Measurements from ENCODE around the gene DDIT3.

DDIT3 gene

DNA sequence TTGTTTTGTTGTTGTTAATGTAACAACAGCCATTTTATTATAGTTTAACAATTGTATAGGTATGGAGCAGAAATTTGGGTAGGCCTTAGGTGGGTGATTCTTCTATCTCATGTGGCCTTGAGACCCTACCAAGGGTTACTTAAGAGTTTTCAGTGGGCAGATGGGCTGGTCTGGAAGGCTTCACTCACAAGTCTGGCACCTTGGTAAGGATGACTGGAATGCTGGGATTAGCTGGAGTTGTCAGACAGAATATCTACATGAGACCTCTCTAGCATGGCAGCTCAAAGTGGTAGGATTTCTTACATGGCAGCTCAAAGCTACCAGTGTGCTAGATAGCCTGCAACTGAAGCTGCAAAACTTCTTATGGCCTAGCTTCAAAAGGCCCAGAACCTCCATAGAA, 34.6 kb downstream of the DDIT3 start:
- no peak for DNase-seq (ENCODE audit: low spot score)

DNA sequence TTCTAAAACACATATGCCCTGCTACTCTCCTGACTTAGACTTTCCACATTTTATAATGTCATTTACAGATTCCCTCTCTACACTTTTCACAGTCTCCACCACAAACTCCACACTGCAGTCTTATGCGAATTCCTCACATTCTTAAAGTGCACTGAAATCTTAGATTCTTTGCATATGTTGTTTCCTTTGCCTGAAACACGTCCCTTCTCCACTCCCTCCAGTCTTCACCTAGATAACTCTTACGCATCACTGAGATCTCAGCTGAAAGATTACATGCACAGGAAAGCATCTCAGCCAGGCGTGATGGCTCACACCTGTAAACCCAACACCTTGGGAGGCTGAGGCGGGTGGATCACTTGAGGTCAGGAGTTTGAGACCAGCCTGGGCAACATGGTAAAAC, 36.8 kb downstream of the DDIT3 start:
- no peak for DNase-seq (ENCODE audit: low spot score)

DNA sequence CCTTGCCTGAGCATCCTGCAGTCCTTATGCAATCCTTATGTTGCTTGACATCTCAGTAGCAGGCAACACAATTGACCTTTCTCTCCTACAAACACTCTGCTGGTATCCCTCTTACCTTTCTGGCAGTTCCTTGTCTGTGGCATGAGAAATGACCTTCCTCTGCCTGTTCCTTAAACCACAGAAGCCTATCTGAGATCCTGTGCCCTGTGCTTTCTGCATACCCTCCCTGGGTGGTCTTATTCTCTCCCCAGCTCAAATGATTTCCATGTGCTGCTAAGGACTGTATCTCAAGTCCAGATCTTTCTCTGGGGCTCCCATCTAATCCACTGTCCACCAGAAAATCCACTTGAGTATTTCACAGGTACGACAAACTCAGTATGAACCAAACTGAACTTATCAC, 38.6 kb downstream of the DDIT3 start:
- DNase-seq (ENCODE audit: low spot score) = no peak

DNA sequence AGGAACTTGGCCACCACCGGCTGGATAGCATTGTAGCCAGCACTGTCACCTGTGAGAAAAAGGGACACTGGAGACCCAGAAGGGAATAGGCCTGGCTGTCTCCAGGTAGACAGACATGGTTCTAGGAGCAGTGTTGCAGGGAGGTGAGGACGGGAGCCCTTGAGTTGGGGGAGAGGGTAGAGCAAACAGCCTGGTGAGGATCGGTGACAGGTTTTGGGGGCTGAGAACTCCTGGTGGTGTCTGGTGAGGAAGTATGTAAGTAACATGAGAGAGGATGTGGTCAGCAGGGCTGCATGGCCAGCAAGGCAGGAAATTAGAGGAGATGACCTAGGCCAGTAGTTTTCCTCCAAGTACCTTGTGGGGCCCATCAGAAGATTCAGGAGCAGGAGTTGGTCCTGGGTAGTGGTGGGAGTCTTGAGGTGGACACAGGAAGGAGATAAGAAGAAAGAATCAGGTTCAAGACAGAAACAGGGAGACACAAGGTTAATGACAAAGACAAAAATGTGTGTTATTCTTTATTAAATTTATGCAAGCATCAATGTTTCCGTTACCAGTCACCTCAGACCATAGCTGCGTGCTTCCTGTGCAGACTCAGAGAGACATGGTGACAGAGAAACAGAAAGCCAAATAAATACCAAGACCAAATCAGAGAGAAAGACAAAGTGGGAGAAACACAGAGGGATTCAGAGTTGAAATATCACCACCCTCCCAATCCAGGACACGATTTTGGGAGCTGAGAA, 40.8 kb downstream of the DDIT3 start, which contains the start of gene ARHGAP9:
Gene ARHGAP9, minus strand, starts transcription at position 491 of the 740 bp plus-strand sequence. Its CDS starts 460 bp downstream, at position 31.
- DNase-seq (ENCODE audit: low spot score) = peak; percentile 66

DNA sequence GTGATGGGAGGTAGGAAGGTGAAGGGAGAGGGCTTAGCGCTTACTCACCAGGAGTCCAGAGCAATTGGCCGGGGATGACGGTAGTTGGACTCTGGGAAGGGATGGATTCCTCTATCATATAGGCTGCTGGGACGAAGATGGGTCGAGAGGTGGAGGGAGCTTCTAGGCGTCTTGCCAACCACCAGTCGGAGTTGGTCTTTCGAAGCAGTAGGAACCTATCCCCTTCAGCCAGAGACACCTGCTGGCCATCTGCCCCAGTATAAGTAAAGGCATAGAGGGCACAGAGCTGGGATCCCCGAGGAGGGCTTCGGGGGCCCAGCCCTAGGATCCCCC, 41.3 kb downstream of the DDIT3 start:
- DNase-seq (ENCODE audit: low spot score) = no peak

DNA sequence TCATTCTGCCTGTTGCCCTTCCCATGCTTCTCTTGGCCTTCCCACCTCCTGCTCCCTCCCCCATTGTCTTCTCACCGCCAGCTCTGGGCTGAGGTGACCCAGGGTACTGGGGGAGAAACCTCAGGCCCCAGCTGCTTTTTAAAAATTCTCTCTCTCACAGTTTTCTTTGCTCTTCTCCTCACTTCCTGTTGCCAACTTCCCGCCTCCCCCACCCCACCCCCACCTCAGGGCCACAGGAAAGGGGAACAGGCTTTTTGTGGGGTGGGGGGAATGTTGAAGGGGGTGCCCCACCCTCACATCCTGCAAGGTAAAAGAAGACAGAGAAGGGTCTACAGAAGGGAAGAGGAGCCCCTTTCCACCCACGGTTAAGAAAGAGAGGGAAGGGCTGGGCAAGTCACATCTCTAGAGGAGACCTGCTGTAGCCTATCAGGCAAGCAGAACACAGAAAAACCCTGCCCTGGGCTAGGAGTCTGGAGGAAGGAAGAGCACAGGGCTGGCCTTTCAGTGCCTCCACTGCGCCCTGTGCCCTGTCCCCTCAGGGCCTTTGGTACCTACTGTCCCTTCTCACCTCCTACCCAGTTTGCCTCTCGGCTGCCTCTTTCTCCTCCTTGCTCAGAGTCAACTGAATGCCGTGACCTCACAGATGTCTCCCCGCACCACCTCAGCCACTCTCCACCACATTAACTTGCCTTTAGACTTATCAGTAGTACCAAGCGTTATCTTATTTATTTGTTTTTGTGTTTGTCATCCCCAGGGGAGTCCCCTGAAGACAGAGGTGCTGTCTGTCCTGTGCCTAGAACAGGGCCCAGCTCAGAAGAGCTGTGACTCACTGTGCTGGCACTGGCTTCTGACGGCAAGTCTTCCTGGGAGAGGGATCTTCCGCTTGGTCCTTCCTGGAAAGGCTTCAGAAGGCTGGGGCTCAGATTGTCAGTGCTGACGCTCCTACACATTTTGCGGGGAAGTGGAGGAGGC, 42.3 kb downstream of the DDIT3 start:
- no peak for DNase-seq (ENCODE audit: low spot score)

DNA sequence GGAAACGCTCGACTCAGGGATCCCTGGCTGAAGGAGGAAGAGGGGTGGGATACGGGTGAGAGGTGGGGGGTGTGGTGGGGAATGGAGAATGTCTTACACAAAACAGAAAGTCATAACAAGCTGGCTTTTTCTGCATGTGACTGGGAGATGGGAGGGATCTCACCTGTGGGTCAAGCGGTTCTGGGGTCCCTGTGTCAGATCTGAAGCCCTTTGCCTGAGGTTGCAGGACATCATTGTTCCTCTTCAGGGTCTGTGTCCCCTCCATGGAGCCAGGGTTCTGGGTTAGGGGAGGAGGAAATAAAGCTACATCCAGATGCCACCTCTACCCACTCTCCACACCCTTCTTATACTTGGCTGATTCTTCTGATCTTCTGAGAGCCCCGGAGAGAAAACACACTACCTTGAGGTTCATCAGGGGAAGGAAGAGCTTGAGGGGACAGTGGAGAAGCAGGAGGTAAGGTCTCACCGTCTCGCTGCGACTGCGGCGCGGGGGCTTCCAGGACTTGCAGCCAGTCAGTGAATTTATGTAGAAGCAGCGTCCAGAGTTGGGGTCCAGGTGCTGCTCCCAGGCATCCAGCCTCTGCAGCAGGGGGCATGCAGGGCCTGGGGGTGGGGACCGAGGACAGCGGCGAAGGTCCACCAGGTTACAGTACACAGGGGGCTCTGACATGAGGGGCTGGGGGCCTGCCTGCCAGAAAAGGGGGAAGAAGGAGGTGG, 43.2 kb downstream of the DDIT3 start:
- DNase-seq (ENCODE audit: low spot score) = no peak

DNA sequence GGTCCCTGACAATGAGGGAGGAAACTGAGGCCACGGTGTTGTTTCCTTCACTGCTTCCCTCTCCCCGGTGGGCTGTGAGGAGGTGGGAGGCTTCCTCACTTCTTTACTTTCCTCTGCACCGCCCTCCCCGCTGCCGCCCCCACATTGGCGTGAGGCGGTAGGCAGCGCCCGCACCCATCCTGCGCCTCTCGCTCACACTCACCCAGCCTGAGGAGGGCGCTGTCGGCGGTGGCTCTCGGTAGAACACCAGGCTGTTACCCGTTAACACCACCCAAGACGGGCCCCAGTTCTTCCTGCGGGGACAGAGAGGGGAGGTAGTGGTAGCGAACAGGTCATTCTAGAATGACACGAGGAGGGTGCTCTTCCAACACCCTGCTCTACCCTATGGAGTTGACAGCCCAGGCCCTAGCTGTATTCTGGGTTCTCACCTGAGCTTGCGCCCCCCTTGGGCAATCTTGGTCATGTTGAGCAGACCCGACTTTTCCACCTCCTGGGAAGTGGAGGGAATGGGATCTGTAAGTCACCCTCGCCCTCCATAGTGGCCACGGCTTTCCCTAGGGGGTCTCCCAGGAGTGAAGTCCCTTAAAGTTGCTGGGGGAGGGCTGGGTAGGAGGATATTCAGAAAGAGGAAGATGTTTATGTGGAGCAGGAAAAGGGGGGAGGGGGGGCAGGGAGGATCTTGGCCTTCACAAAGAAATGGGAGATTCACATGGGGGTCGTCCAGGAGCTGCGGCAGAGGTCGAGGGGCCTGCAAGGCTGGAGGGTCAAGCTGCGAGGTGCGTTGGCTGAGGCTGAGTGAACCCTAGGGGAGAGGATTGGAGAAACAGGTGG, 43.9 kb downstream of the DDIT3 start:
- peak; percentile 84 for DNase-seq (ENCODE audit: low spot score)

DNA sequence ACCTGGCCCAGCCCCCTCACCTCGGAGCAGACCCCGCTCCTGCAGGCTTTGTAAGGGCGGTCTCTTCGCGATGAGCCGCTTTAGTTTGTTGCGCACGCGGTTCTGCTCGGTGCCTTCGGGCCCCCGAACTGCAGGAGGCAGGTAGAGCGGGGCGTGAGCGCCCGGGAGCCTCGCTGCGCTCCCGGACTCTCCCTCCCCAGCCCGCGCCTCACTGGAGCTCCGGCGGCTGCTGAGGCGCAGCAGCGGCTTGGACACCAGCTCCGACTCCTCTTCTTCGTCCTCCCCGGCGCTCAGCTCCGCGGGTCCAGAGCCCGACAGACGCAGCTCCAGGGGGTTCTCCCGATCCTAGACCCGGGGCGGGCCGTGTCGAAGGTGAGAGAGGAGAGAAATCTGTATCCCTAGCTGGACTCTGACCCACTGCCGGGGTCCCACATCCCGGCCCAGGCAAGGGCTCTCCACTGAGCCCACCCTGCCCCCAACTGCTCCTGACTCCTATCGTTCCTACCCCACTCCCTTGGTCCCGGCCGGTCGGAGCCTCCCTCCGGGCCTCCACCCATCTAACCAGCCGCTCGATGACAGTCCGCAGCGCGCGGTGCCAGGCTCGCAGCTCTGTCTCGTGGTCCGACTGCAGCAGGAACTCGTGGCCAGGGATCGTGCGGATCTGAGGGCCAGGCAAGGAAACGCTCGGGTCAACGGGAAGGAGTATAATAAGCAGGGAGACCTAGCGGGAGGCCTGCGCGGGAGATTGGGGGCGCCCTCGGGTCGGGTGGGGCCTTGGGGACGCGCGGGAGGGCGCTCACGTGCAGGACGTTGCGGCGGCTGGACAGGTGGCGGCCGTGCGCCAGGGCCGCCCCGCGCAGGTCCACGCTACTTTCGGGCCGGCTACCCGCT, 44.8 kb downstream of the DDIT3 start:
- DNase-seq (ENCODE audit: low spot score) = no peak

DNA sequence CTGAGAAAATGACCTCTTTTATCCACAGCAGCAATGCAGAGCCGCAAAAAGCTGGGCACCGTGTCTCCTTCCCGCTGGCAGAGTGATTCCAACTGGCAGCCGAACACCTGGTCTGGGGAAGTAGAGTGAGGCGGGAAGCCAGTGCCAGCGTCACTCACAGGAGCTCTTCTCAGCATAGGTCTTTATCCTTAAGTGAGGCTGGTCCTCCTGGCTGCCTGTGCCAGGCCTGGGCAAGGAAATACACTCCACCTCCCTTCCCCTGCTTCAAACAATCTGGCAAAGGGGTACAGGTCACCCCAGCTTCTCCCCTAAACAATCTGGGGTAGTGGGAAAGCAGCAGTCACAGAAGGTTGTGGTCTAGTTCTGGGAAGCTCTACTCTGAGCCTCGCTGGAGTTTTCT, 45.5 kb downstream of the DDIT3 start:
- DNase-seq (ENCODE audit: low spot score) = no peak

DNA sequence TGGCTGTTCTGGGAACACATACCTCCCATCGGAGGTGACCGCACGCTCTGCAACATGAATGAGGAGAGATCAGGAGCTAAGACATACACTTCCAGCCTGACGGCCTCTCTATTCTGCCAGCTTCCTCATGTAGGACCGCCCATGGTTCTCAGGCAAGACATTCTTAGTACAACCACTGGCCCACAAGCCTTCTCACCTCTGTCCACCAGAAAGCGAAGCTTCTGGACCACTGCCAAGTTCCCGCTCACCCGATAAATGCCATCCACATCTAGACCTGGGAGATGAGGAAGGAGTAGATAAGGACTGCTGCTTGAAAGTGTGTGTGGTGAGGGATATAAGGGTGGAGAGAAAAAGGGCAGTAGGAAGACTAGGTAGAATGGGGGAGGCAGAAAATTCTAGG, 45.9 kb downstream of the DDIT3 start:
- no peak for DNase-seq (ENCODE audit: low spot score)

DNA sequence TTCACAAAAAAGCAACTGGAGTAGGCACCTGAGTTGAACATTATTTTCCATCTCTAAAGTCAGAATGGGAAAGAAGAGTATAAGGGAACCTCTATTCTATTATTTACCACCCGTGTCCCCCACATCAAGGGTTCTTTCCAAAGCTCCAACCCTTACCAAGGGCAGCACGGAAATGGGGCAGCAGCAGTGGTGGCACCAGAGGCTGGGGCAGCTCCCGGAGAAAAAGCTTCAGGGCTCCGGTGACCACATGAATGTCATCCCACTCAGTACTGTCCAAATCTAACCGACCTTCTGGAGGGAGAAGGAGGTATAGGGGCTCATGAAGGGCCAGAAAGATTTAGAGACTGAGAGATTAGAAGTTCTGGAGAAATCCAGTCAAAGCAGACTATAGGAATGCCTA, 46.4 kb downstream of the DDIT3 start:
- no peak for DNase-seq (ENCODE audit: low spot score)

DNA sequence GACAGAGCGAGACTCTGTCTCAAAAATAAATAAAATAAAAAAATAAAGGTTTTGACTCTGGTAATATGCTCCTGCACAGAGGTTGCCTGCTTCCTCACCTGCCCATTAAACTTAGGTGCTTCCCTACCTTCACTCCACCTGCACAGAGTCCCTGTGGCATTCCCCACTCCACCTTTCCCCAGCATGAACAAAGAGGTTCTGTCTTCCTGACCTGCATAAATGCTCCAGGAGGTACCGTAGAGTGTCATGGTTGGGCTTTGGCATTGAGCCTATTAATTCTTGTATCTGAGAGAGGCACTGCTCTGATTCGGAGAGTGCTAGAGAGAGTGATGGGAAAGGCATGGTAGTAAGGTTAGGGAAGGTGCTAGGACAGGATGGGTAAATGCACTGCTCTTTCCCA, 46.9 kb downstream of the DDIT3 start:
- no peak for DNase-seq (ENCODE audit: low spot score)

DNA sequence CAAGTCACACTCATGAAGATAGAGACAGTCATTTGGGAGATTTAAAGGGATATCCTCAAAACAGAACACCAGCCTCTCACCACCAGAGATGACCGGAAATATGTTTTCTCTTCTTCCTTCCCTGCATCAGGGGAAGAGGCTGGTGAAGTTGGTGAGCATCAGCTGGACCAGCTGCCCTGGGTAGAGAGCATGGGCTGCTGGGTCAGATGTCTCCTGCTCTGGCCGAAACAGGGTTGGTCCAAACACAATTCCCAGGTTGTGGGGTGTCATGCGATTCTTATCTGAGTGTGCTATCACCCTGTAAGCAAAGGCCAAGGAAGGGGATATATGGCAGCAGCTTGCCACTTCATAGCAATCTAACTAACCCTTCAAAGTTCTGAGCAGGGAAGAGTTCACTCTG, 47.9 kb downstream of the DDIT3 start:
- no peak for DNase-seq (ENCODE audit: low spot score)

DNA sequence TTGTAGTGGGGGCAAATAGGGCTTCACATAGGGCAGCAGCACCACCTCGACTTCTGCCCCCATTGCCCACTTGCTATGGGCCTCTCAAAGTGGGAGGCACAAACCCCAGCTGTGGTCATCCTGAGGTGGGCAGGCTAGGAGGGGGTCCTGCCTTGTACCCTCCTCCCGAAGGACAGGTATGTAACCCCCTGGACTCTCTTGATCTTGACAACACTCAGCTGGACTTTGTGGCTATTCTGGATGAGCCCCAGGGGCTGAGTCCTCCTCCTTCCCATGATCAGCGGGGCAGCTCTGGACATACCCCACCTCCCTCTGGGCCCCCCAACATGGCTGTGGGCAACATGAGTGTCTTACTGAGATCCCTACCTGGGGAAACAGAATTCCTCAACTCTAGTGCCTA, 48.7 kb downstream of the DDIT3 start:
- DNase-seq (ENCODE audit: low spot score) = no peak

DNA sequence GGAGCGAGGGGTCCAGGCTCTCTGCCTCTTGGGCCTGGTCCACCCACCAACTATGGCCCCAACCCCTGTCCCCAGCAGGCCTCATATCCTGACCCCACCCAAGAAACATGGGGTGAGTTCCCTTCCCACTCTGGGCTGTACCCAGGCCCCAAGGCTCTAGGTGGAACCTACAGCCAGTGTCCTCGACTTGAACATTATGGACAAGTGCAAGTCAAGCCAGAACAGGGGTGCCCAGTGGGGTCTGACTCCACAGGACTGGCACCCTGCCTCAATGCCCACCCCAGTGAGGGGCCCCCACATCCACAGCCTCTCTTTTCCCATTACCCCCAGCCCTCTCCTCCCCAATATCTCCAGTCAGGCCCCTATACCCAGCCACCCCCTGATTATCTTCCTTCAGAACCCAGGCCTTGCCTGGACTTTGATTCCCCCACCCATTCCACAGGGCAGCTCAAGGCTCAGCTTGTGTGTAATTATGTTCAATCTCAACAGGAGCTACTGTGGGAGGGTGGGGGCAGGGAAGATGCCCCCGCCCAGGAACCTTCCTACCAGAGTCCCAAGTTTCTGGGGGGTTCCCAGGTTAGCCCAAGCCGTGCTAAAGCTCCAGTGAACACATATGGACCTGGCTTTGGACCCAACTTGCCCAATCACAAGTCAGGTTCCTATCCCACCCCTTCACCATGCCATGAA, 49.2 kb downstream of the DDIT3 start:
- no peak for DNase-seq (ENCODE audit: low spot score)

DNA sequence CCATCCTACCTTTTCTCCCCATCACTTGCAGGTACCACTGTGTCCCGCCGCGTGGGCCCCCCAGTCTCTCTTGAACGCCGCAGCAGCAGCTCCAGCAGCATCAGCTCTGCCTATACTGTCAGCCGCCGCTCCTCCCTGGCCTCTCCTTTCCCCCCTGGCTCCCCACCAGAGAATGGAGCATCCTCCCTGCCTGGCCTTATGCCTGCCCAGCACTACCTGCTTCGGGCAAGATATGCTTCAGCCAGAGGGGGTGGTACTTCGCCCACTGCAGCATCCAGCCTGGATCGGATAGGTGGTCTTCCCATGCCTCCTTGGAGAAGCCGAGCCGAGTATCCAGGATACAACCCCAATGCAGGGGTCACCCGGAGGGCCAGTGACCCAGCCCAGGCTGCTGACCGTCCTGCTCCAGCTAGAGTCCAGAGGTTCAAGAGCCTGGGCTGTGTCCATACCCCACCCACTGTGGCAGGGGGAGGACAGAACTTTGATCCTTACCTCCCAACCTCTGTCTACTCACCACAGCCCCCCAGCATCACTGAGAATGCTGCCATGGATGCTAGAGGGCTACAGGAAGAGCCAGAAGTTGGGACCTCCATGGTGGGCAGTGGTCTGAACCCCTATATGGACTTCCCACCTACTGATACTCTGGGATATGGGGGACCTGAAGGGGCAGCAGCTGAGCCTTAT, 49.9 kb downstream of the DDIT3 start:
- DNase-seq (ENCODE audit: low spot score) = no peak

DNA sequence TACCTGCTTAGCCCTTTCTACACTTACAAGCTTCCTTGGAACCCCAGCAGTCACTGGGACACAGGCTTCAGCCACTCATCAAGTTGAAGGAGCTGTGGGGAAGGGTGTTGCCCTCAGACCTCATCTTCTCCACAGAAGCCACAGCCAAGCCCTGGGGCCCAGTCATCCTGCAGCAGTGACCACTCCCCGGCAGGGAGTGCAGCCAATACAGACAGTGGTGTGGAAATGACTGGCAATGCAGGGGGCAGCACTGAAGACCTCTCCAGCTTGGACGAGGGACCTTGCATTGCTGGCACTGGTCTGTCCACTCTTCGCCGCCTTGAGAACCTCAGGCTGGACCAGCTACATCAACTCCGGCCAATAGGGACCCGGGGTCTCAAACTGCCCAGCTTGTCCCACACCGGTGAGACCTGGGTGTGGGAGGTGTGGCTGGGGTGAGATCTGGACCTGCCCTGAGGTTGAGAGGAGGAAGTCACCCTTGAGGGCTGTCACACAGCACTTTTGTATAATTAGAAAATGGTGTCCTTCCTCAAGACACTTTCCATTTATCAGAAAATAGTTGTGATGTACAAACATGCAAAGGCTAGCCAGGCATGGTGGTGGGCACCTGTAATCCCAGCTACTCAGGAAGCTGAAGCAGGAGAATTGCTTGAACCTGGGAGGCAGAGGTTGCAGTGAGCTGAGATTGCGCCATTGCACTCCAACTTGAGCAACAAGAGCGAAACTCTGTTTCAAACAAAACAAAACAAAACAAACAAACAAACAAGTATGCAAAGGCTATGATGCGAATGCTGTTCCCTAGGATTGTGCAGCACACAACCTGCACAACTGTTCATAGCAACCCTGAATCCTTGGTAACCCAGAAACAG, 50.8 kb downstream of the DDIT3 start:
- no peak for DNase-seq (ENCODE audit: low spot score)

DNA sequence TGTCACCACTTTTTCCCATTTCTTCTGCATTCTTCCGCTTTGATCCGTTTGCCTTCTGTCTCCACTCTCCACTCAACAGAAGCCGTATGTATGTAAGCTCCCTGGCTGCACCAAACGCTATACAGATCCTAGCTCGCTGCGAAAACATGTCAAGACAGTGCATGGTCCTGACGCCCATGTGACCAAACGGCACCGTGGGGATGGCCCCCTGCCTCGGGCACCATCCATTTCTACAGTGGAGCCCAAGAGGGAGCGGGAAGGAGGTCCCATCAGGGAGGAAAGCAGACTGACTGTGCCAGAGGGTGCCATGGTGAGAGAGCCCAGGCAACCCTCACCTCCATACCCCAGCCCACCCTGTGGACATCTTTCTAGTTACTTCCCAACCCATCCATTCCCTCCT, 52.4 kb downstream of the DDIT3 start:
- DNase-seq (ENCODE audit: low spot score) = no peak
